Renal cortex interstitium (tissue), 11 donors: ENCODE data around the gene WASF3. TPM values are rescaled to one million over a fixed set of nuclear protein-coding genes. Genes with fewer than 3 reads are reported as not detected.
A peak's percentile ranks its signal among the peaks of the same experiment; 100 is the strongest.

Experiments used
- DNase-seq, 11 donors: peaks; one replicate each; pipeline ENCODE4 v3.0.0-alpha.2; 2013; ENCODE audit warnings: low read depth in 9 of 11, low spot score in 4 of 11; ENCODE audit errors: extremely low read depth in 1 of 11
- polyA plus RNA-seq, 3 donors: library from polyadenylated mRNA; unstranded; fragments of 120-200 nt; gene quantifications; one replicate each; pipeline ENCODE4 v1.2.1, GENCODE V29; 2013; ENCODE audit not compliant: insufficient read length in 3 of 3

WASF3 gene
- polyA plus RNA-seq, 3 donors, result 54.9 to 59.8 (median 54.9) TPM

- DNase-seq, result no peak
These were observed 136.4 kb downstream of the WASF3 start for GRCh38 chr13:26693749-26694463.

DNA sequence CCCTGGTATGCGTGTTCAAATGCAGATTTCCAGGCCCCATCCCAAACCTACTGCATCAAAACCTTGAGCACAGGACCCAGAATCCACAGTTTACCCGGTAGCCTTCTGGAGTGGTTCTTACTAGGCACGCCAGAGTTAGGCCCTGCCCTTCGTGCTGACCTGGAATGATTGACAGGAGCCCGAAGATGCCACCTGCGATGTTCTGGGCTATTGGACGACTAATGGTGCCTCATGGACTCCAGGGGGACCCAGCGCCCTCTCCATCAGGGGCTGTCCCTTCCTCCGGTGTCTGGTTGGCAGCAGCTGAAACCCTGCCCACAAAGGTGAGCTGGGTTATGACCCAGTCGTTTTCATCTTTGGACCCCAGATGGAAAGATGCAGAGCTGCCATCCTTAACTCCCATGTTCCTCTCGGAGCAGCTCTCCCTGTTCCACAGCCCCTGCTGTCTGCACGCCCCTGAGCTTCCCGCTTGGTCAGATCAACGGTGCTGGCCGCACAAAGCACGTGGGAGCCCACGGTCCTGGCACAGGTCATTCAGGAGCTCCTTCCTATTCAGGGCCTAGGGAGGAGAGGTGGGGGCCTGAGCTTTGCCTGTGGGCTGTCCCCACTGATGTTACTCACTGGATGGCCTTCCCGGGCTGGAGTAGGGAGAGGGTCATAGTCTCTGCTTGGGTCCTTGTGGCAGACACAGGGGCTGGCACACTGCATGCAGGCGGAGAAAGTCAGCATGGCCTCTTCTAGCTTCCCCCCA lies 137.3 kb downstream of the WASF3 start:
- no peak for DNase-seq

DNA sequence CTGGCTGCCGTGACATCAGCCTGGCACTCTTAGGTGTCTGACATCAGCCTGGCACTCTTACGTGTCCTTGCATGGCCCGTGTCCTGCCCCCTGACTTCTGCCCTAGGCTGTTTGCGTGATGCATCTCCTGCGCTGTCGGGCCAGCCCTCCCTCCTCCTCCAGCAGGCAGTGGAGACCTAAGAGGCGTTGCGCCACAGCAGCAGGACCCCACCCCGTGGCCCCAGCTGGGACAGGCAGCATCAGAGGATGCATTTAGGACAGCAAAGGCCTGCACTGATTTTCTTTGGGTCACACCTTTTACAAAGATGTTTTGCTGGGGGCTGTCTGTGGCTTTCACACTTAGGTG lies 137.8 kb downstream of the WASF3 start:
- DNase-seq, result no peak

GRCh38 chr13:26695891-26696311 lies 138.4 kb downstream of the WASF3 start:
- no peak for DNase-seq

GRCh38 chr13:26697069-26697955 lies 139.8 kb downstream of the WASF3 start:
- DNase-seq, result no peak

DNA sequence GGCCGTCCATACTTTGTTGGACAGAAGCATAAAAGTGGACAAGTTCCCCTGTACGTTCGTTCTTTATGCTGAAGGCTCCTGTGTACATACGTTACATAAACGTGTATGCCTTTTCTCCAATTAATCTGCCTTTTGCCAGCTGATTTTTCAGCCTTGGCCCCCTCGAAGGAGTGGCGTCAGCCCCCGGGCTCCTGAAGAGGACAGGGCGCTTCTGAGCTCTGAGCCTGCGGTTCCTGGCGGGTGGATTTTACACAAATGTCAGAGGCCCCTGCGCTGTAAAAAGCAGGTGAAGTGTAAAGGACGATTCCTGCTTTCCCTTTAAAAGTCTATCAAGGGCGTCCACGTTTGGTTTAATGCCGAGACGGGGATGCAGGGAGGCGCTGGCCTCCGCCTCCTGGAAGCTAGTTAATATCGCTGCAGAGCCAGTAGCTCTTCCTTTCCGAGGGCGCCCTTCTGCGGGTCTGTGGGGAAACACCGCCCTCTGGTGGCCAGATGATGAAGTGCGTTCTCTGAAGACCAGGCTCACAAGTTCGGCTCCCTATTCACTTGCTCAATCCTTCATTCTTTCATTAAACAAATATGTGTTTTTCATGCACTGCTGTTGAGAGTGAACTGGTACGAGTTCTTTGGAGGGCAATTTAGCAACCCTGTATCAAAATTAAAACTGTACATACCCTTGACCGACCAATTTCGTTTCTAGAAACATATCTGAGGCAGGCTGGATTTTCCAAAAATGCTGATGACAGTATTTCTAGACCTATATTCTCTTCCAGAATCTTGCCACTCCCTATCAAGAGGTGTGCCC lies 141.1 kb downstream of the WASF3 start:
- peak; percentile 62 to 81 (median 74) for DNase-seq

- no peak for DNase-seq
These were observed 141.7 kb downstream of the WASF3 start for GRCh38 chr13:26699197-26699490.

DNA sequence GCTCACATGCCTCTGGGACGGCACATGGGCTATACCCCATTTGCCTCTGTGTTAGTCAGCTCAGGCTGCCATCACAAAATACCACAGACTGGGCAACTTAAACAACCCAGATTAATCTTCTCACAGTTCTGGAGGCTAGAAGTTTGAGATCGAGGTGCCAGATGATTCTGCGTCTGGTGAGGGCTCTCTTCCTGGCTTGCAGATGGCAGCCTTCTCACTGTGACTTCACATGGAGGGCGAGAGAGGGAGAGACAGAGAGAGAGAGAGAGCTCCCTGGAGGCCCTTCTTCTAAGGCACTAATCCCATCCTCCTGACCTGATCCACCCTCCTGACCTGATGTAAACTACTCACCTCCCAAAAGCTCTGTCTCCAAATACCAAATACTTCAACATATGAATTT lies 148.1 kb downstream of the WASF3 start:
- DNase-seq, result no peak

DNA sequence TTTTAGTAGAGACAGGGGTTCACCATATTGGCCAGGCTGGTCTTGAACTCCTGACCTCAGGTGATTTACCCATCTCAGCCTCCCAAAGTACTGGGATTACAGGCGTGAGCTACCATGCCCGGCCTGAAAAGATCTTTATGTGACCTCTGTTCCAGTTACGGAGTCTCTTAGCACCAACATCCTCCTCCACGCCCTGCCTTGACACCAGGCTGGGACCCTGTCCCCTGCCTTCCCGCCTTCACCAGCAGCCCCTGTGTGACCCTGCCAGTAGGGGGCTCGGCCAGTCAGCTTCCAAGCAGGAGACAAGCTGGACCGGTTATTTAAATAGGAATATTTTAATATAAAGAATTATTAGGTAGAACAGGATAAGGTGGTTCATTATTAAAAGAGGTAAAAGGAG lies 148.9 kb downstream of the WASF3 start:
- DNase-seq, result no peak

DNA sequence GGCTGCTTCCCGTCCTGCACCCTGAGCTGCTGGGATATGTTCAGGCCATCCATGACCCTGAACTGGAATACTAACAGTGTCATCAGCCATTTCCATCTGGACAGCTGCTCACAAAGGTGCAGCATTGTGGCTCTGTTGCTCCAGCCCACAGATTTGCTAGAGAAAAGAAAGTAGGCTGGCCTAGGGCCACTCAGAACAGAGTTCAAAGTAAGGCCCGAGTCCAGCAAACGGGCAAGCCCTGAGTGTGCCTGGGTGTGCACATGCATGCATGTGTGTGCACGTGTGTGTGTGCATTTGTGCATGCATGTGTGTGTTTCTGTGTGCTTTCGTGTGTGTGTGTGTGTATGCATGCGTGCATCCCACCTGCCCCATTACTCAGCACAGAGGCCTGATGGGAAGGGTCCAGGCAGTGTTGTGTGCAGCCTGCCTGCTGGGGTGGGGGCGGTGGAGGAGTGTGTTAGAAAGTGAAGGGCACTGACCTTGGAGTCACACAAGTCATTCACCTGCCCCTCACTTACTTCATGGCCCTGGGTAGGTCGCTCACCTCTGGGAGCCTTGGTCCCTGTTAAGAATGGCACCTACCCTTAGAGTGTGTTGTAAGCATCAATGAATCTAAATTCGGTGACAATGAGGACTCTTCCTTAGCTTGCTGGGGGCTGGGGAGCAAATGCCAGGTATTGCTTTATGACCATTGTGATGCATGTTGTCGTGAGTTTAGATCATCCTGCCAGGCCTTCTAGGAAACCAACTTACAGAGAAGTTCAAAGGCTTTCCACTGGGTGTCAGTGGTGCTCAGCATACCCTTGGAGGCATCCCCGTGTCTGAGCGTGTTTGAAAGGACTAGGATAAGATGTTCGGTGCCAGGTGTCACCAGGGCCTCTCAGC lies 149.9 kb downstream of the WASF3 start:
- peak in 5 of 11 donors; percentile 16 to 39 (median 30) for DNase-seq

DNA sequence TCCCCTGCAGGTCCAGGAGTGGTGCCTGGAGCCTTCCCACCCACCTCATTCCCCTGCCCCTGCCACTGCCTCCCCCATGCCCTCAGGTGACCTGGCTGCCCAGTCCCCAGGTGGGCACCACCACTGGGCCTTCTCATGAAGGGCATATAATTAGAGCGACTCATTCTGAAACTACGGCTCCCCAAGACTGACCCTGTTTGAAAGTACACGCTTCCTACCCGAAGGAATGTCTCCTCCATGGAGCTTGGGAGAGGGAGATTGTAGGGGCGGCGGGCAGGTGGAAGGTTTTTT lies 150.5 kb downstream of the WASF3 start:
- no peak for DNase-seq

DNA sequence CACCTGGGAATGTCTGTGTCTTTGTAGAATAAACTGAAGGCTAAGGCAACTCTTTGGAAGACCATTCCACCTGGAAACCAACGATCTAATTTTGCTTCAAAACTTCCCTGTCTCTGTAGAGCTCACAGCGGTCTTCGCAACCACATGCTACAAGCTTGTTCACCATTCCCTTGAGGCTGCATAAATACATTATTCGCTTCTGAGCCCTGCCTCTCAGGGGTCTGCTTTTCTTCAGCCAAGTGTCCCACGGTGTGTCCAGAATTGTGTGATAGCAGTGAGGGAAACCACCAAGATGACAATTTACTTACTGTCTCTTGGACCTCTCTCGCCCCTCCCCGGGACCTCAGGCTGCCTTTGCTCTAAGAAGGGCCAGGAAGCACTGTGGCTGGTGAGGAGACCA lies 152.0 kb downstream of the WASF3 start:
- no peak for DNase-seq

DNA sequence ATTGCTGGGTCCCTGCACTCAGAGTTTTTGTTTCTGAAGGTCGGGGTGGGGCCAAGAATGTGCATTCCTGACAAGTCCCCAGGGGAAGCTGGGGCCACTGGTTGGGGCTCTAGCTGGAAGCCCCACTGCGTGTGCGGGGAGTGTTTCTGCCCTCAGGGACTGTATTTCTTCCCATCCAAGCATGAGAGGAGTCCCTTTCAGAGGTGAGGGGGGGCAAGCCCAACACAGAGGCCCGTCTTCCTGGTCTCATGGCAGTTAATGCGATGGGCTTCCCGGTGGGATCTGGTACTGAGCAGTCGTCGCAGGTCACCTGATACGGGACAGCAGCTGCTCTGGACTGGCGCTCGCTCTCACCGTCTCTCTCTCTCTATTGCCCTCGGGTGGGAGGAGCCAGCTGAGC lies 152.7 kb downstream of the WASF3 start:
- no peak for DNase-seq

GRCh38 chr13:26711211-26711610 lies 153.7 kb downstream of the WASF3 start:
- no peak for DNase-seq

DNA sequence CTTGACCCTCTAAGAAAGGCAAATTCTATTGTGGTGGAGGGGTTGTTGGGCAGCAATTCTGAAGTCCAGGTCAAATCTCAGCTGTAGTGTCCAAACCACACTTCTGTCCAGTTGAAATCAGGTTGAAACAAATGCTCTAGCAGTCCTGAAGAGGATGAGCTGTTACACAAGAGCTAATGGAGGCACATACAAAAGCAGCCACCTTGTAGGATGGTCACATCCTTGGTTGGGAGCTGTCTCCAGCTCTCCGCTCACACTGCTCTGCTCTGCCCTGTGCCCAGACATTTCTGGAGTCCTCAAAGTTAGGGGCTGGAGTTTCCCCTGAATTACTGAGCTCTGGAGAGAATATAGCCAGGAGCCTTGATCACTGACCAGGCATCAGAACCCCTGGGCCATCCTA lies 155.9 kb downstream of the WASF3 start:
- no peak for DNase-seq

DNA sequence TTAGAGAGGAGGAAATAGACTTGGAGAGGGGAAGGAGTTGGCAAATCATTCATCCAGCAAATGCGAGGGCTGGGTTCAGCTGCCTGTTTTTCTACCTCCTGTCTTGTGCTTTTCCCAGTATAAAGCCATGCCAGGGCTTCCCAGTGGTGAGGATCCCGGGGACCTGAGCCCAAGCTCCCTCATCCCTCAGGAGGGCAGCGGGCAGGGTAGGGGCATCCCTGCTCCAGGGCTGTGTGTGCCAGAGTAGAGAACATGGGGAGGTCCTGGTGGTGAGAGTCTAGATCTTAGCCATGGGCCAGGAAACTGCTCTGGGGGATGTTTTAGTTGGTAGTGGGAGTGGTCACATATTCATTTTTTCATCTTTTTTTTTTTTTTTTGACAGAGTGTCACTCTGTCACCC lies 159.5 kb downstream of the WASF3 start:
- DNase-seq, result no peak

GRCh38 chr13:26718146-26718545 lies 160.7 kb downstream of the WASF3 start:
- DNase-seq, result no peak

DNA sequence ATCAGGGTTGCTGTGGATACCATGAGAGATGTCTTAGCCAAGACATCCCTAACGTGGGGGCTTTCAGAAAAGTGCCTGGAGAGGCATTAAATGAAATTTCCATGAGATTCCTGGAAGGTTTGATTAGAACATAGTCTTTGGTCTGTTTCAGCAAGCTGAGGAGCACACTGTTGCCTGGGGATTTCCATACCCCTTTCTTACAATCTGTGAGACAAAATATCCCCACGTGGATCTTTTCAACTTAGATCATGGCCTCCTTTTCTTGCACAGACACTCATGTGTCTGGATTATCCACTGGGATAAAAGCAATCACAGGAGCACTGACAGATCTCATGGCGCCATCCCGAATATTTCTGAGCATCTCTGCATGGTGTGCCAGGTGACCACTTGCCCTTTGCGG lies 161.4 kb downstream of the WASF3 start:
- DNase-seq, result no peak
